HEK293T (cell line): ENCODE data around the gene IRF2BP1.

Experiments
- CTCF ChIA-PET: fragments of 350-600 bp; formaldehyde crosslinking; extraction: SDS; loops from one replicate; lab custom pipeline; 2021; ENCODE audit warnings: antibody characterized with exemption, inconsistent platforms; lab: Yijun Ruan, JAX
- POLR2A ChIA-PET: fragments of 350-600 bp; formaldehyde crosslinking; extraction: SDS; loops from one replicate; lab custom pipeline; 2020; ENCODE audit warnings: antibody characterized with exemption, inconsistent platforms; lab: Yijun Ruan, JAX
- DNase-seq: peaks from one replicate; pipeline ENCODE4 v3.0.0; 2012; ENCODE audit warnings: mixed read lengths; ENCODE audit errors: extremely low spot score
- ARNT ChIP-seq: fragments of 450-650 bp; IDR thresholded peaks from 2 replicates; pipeline ENCODE4 v1.6.1; 2017; ENCODE audit warnings: mild to moderate bottlenecking
- BHLHE40 ChIP-seq: fragments of 450-650 bp; IDR thresholded peaks from 2 replicates; pipeline ENCODE4 v1.6.1; 2016; ENCODE audit warnings: mild to moderate bottlenecking, moderate library complexity, borderline replicate concordance
- CTBP1 ChIP-seq: fragments of 450-650 bp; IDR thresholded peaks from 2 replicates; pipeline ENCODE4 v1.6.1; 2016; ENCODE audit warnings: borderline replicate concordance
- ELF4 ChIP-seq: fragments of 450-650 bp; IDR thresholded peaks from 2 replicates; pipeline ENCODE4 v1.6.1; 2017; ENCODE audit warnings: antibody characterized with exemption
- FOXA1 ChIP-seq: fragments of 450-650 bp; IDR thresholded peaks from 2 replicates; pipeline ENCODE4 v1.6.1; 2016; ENCODE audit warnings: mild to moderate bottlenecking
- FOXK2 ChIP-seq: fragments of 450-650 bp; IDR thresholded peaks from 2 replicates; pipeline ENCODE4 v1.6.1; 2016; ENCODE audit warnings: mild to moderate bottlenecking
- FOXM1 ChIP-seq: fragments of 450-650 bp; IDR thresholded peaks from 2 replicates; pipeline ENCODE4 v1.6.1; 2017; ENCODE audit warnings: mild to moderate bottlenecking, borderline replicate concordance
- HDGF ChIP-seq: fragments of 450-650 bp; IDR thresholded peaks from 2 replicates; pipeline ENCODE4 v1.6.1; 2017; ENCODE audit warnings: antibody characterized with exemption, borderline replicate concordance
- L3MBTL2 ChIP-seq: fragments of 450-650 bp; conservative IDR thresholded peaks from 2 replicates; pipeline ENCODE4 v1.6.1; 2016; ENCODE audit warnings: mild to moderate bottlenecking
- LEF1 ChIP-seq: fragments of 450-650 bp; IDR thresholded peaks from 2 replicates; pipeline ENCODE4 v1.6.1; 2017; ENCODE audit warnings: mild to moderate bottlenecking, borderline replicate concordance
- NFRKB ChIP-seq: fragments of 450-650 bp; IDR thresholded peaks from 2 replicates; pipeline ENCODE4 v1.6.1; 2016; ENCODE audit warnings: mild to moderate bottlenecking, moderate library complexity
- PKNOX1 ChIP-seq: fragments of 450-650 bp; IDR thresholded peaks from 2 replicates; pipeline ENCODE4 v1.6.1; 2016
- SP1 ChIP-seq: fragments of 450-650 bp; IDR thresholded peaks from 2 replicates; pipeline ENCODE4 v1.6.1; 2017
- SUZ12 ChIP-seq: fragments of 450-650 bp; IDR thresholded peaks from 2 replicates; pipeline ENCODE4 v1.6.1; 2016; ENCODE audit warnings: mild to moderate bottlenecking
- TARDBP ChIP-seq: fragments of 450-650 bp; IDR thresholded peaks from 2 replicates; pipeline ENCODE4 v1.6.1; 2016
- ZNF384 ChIP-seq: fragments of 450-650 bp; IDR thresholded peaks from 2 replicates; pipeline ENCODE4 v1.6.1; 2016

Gene IRF2BP1

GRCh38 chr19:45865269-45865948 lies 20.5 kb downstream of the IRF2BP1 start:
- POLR2A ChIA-PET, result interaction anchor here (0.6 to 2.9 kb wide), 7 partner anchors 13 to 922 kb away, joined by 3 to 30 read pairs (median 5); partner anchors contain the start of genes CCDC61, IRF2BP1 and MYPOP
- DNase-seq, result no peak
- CTCF ChIA-PET, result interaction anchor here (0.5 to 0.6 kb wide), 2 partner anchors 48 to 151 kb away, joined by 3 read pairs; no protein-coding TSS in a partner anchor
- TF ChIP-seq CTBP1 (no peak), ARNT (no peak), ZNF384 (no peak)

GRCh38 chr19:45864629-45865082 lies 21.3 kb downstream of the IRF2BP1 start:
- TF ChIP-seq LEF1 (no peak), CTBP1 (no peak), SUZ12 (no peak), HDGF (no peak), FOXK2 (no peak), PKNOX1 (no peak), FOXM1 (no peak), ARNT (no peak), SP1 (no peak), ZNF384 (no peak), L3MBTL2 (no peak), FOXA1 (no peak), BHLHE40 (no peak), ELF4 (no peak)
- ChIA-PET CTCF (interaction anchor here (0.5 to 1.8 kb wide), 5 partner anchors 21 to 228 kb away, joined by 3 to 6 read pairs (median 3); no protein-coding TSS in a partner anchor), POLR2A (interaction anchor here (0.6 to 2.9 kb wide), 10 partner anchors 8 to 923 kb away, joined by 3 to 30 read pairs (median 8); partner anchors contain the start of genes CCDC61, IRF2BP1, MYPOP and SIX5)
- DNase-seq, result no peak

- ChIA-PET POLR2A (interaction anchor here (0.6 to 2.9 kb wide), 23 partner anchors 9 to 171 kb away, joined by 3 to 30 read pairs (median 6); partner anchors contain the start of genes CCDC61, IRF2BP1, MYPOP and QPCTL), CTCF (interaction anchor here (0.5 to 1.8 kb wide), 6 partner anchors 19 to 227 kb away, joined by 3 to 7 read pairs (median 3); no protein-coding TSS in a partner anchor)
Observed at GRCh38 chr19:45863840-45864628, 21.9 kb downstream of the IRF2BP1 start, which contains the start of gene FOXA3. TSS of gene FOXA3 (plus strand) at chr19:45864326. CDS start at chr19:45864457, 131 bp downstream.

GRCh38 chr19:45863335-45863839 lies 22.6 kb downstream of the IRF2BP1 start:
- ChIA-PET POLR2A (interaction anchor here (0.6 to 2.9 kb wide), 19 partner anchors 9 to 170 kb away, joined by 3 to 30 read pairs (median 8); partner anchors contain the start of genes CCDC61, IRF2BP1, MYPOP and QPCTL), CTCF (interaction anchor here (1.4 to 1.8 kb wide), 2 partner anchors 20 to 64 kb away, joined by 6 to 7 read pairs; no protein-coding TSS in a partner anchor)
- DNase-seq, result no peak
- TF ChIP-seq FOXM1, result no peak
- no peak for TF ChIP-seq CTBP1
- no peak for TF ChIP-seq FOXA1
- no peak for TF ChIP-seq FOXK2
- no peak for TF ChIP-seq ELF4
- no peak for TF ChIP-seq NFRKB
- TF ChIP-seq PKNOX1, result no peak
- no peak for TF ChIP-seq L3MBTL2
- no peak for TF ChIP-seq ZNF384
- no peak for TF ChIP-seq SP1
- TF ChIP-seq TARDBP, result no peak
- TF ChIP-seq HDGF, result no peak; the same call in 1 of the 2 replicates
- TF ChIP-seq SUZ12, result no peak
- TF ChIP-seq BHLHE40, result no peak
- TF ChIP-seq LEF1, result no peak
- TF ChIP-seq ARNT, result no peak

More at GRCh38 chr19:45863840-45864628, 21.9 kb downstream of the IRF2BP1 start, which contains the start of gene FOXA3:
- TF ChIP-seq ELF4 (no peak), TARDBP (no peak), ZNF384 (no peak), FOXM1 (0 out of 2 replicates have a peak, but pooled peaks have one; percentile 30)
- DNase-seq, result peak; percentile 71

GRCh38 chr19:45862564-45863334 lies 23.2 kb downstream of the IRF2BP1 start, which contains the start of gene SYMPK:
TSS of gene SYMPK (minus strand) at chr19:45863147. CDS start at chr19:45854495, 8,652 bp downstream.
- ChIA-PET CTCF (interaction anchor here (1.4 to 1.8 kb wide), 2 partner anchors 20 to 63 kb away, joined by 6 to 7 read pairs; no protein-coding TSS in a partner anchor), POLR2A (interaction anchor here (0.6 to 2.9 kb wide), 19 partner anchors 10 to 170 kb away, joined by 3 to 30 read pairs (median 8); partner anchors contain the start of genes CCDC61, IRF2BP1, MYPOP and QPCTL)
- TF ChIP-seq ARNT (no peak), BHLHE40 (no peak), LEF1 (no peak), L3MBTL2 (peak; percentile 47), FOXM1 (no peak), TARDBP (no peak), ELF4 (peak; percentile 90), HDGF (peak; percentile 64; the same call in 1 of the 2 replicates), PKNOX1 (no peak), FOXA1 (no peak), SUZ12 (peak; percentile 81), NFRKB (no peak)

More at GRCh38 chr19:45862564-45863334, 23.2 kb downstream of the IRF2BP1 start, which contains the start of gene SYMPK:
- peak; percentile 99 for DNase-seq
